ENCODE data around the gene LSM2. TPM values are rescaled to one million over a fixed set of nuclear protein-coding genes. Genes with fewer than 3 reads are reported as not detected.

Gene LSM2
- polyA plus RNA-seq, 2 of the 4 experiments (the other 2 are of a cell fraction): 54.7 to 59.6 TPM

GRCh38 chr6:31836474-31837368 lies 30.0 kb upstream of the LSM2 start:
- ATAC-seq: no peak
- CTCF ChIA-PET: interaction anchor here (1.2 kb wide), 1 partner anchor 44 kb away, joined by 3 read pairs; no protein-coding TSS in a partner anchor
- POLR2A ChIA-PET: interaction anchor here (0.6 to 2.1 kb wide), 2 partner anchors 9 to 22 kb away, joined by 3 to 11 read pairs; partner anchors contain the start of genes HSPA1A, HSPA1B and HSPA1L
- DNase-seq (ENCODE audit: low read depth in 1 of 2, low spot score in 1 of 2): no peak
- Histone ChIP-seq H3K27ac (peak overlapping the region; percentile 99 to 100), H3K4me2 (peak overlapping the region; percentile 99), H3K4me1 (peaks cover 22% of the 10 kb centered on the region; the same call in 2 of the 3 replicates), H3K9me3 (no peaks in the 10 kb centered on the region), H3K4me3 (peak overlapping the region; percentile 99)
- WGBS (ENCODE audit: missing lambda C conversion rate): under 1% methylated on average over 12 of the region's 12 CpGs
- TF ChIP-seq EHMT2 (IDR thresholded peaks at IDR 0.05; ENCODE audit: low read depth): no peak
- no peak for TF ChIP-seq CHD2 (IDR thresholded peaks at IDR 0.05; ENCODE audit: low read length, partially characterized antibody)
- TF ChIP-seq RCOR1 (IDR thresholded peaks at IDR 0.05; ENCODE audit: low read depth, low read length): no peak
- TF ChIP-seq ZNF302 (CRISPR knock-in tag; IDR thresholded peaks at IDR 0.05): no peak
- no peak for TF ChIP-seq CTCF (IDR thresholded peaks at IDR 0.05)
- TF ChIP-seq ATOH8 (CRISPR knock-in tag; IDR thresholded peaks at IDR 0.05; ENCODE audit: low read depth): no peak
- no peak for TF ChIP-seq USF2 (IDR thresholded peaks at IDR 0.05)
- TF ChIP-seq PHF8 (IDR thresholded peaks at IDR 0.05; ENCODE audit: borderline replicate concordance, low read depth): no peak
- TF ChIP-seq HOXB13 (CRISPR knock-in tag; IDR thresholded peaks at IDR 0.05; ENCODE audit: low read depth): no peak
- no peak for TF ChIP-seq MAZ (IDR thresholded peaks at IDR 0.05; ENCODE audit: borderline replicate concordance, low read depth, low read length)
- no peak for TF ChIP-seq ZFP36 (IDR thresholded peaks at IDR 0.05; ENCODE audit: borderline replicate concordance, partially characterized antibody)
- no peak for TF ChIP-seq FOSL2 (IDR thresholded peaks at IDR 0.05)
- TF ChIP-seq FOSL2 (CRISPR knock-in tag; IDR thresholded peaks at IDR 0.05): no peak
- no peak for TF ChIP-seq HDAC2 (IDR thresholded peaks at IDR 0.05)
- TF ChIP-seq ZSCAN20 (CRISPR knock-in tag; IDR thresholded peaks at IDR 0.05): no peak
- TF ChIP-seq SMC3 (IDR thresholded peaks at IDR 0.05): no peak
- no peak for TF ChIP-seq EP300 (IDR thresholded peaks at IDR 0.05)
- FAIRE-seq: no peak

GRCh38 chr6:31836047-31836473 lies 29.3 kb upstream of the LSM2 start:
- Histone ChIP-seq H3K9me3 (no peaks in the 10 kb centered on the region), H3K4me1 (peaks cover 29% of the 10 kb centered on the region), H3K4me3 (peak overlapping the region; percentile 99), H3K27ac (peak overlapping the region; percentile 99 to 100), H3K4me2 (peak overlapping the region; percentile 99)
- FAIRE-seq (no peak), DNase-seq (ENCODE audit: low read depth in 1 of 2, low spot score in 1 of 2) (no peak), ATAC-seq (no peak)
- POLR2A ChIA-PET: interaction anchor here (1.0 to 2.1 kb wide), 2 partner anchors 9 to 136 kb away, joined by 9 to 11 read pairs; partner anchors contain the start of genes DXO and HSPA1B
- WGBS (ENCODE audit: missing lambda C conversion rate): under 1% methylated on average over 14 of the region's 14 CpGs
- CTCF ChIA-PET: interaction anchor here (1.2 kb wide), 1 partner anchor 44 kb away, joined by 3 read pairs; no protein-coding TSS in a partner anchor
- TF ChIP-seq RFX5 (IDR thresholded peaks at IDR 0.05): no peak
- TF ChIP-seq EP300 (IDR thresholded peaks at IDR 0.05): no peak
- TF ChIP-seq FOSB (CRISPR knock-in tag; IDR thresholded peaks at IDR 0.05): no peak
- no peak for TF ChIP-seq ATOH8 (CRISPR knock-in tag; IDR thresholded peaks at IDR 0.05; ENCODE audit: low read depth)
- no peak for TF ChIP-seq HES2 (IDR thresholded peaks at IDR 0.05)
- TF ChIP-seq CBX8 (IDR thresholded peaks at IDR 0.05): no peak
- TF ChIP-seq HOXA7 (CRISPR knock-in tag; IDR thresholded peaks at IDR 0.05): no peak
- TF ChIP-seq ZSCAN20 (CRISPR knock-in tag; IDR thresholded peaks at IDR 0.05): no peak
- no peak for TF ChIP-seq CBX2 (IDR thresholded peaks at IDR 0.05; ENCODE audit: borderline replicate concordance, low read depth)
- no peak for TF ChIP-seq ZNF302 (CRISPR knock-in tag; IDR thresholded peaks at IDR 0.05)
- TF ChIP-seq ESRRA (IDR thresholded peaks at IDR 0.05; ENCODE audit: borderline replicate concordance, low read length): no peak
- no peak for TF ChIP-seq BHLHE40 (IDR thresholded peaks at IDR 0.05; ENCODE audit: low read depth, low read length)
- TF ChIP-seq MAX (IDR thresholded peaks at IDR 0.05): no peak; the same call in 1 of the 2 replicates
- TF ChIP-seq FOSL2 (IDR thresholded peaks at IDR 0.05): no peak
- no peak for TF ChIP-seq FOSL2 (CRISPR knock-in tag; IDR thresholded peaks at IDR 0.05)
- no peak for TF ChIP-seq REST (IDR thresholded peaks at IDR 0.05)

Data from A549 (cell line).